ENCODE data around the gene ATP2B2. TPM values are rescaled to one million over a fixed set of nuclear protein-coding genes. Genes with fewer than 3 reads are reported as not detected.
A peak's percentile ranks its signal among the peaks of the same experiment; 100 is the strongest.

The ATP2B2 gene
- total RNA-seq, 4 donors from 2014 or later = 0.11 to 0.42 (median 0.15) TPM; not detected in 1

GRCh38 chr3:10396931-10397330, 108.5 kb downstream of the ATP2B2 start:
- intact Hi-C loops (cut with DNase I) = no loop called here
- TF ChIP-seq CTCF (IDR thresholded peaks at IDR 0.05) (no peak), POLR2A (IDR thresholded peaks at IDR 0.05) (no peak)
- H3K9me3 ChIP-seq = no peaks in the 10 kb centered on the region
- no peaks in the 10 kb centered on the region for H3K4me1 ChIP-seq
- DNase-seq = no peak
- H3K27ac ChIP-seq = no peak overlapping the region
- no peaks in the 10 kb centered on the region for H3K36me3 ChIP-seq
- H3K4me3 ChIP-seq (replicated peaks in 1 of 3) = no peak overlapping the region
- no peaks in the 10 kb centered on the region for H3K27me3 ChIP-seq
- WGBS, 2 donors = 87 to 96% methylated on average over 4 of the region's 4 CpGs

- TF ChIP-seq CTCF (IDR thresholded peaks at IDR 0.05) (no peak), POLR2A (IDR thresholded peaks at IDR 0.05) (no peak)
- Histone ChIP-seq H3K36me3 (no peaks in the 10 kb centered on the region), H3K27ac (no peak overlapping the region), H3K4me1 (no peaks in the 10 kb centered on the region), H3K9me3 (no peaks in the 10 kb centered on the region), H3K4me3 (replicated peaks in 1 of 3) (no peak overlapping the region), H3K27me3 (no peaks in the 10 kb centered on the region)
- intact Hi-C loops (cut with DNase I) = no loop called here
- 44 to 57% methylated on average over 1 to 3 of the region's 4 CpGs for WGBS, 2 donors
- no peak for DNase-seq
Measured at GRCh38 chr3:10396083-10396482, 109.3 kb downstream of the ATP2B2 start.

GRCh38 chr3:10395671-10396070, 109.7 kb downstream of the ATP2B2 start:
- intact Hi-C loops (cut with DNase I) = no loop called here
- no peak overlapping the region for H3K4me3 ChIP-seq (replicated peaks in 1 of 3)
- 65 to 72% methylated on average over 4 of the region's 4 CpGs for WGBS, 2 donors
- H3K27me3 ChIP-seq = no peaks in the 10 kb centered on the region
- H3K9me3 ChIP-seq = no peaks in the 10 kb centered on the region
- no peak overlapping the region for H3K27ac ChIP-seq
- DNase-seq = peak in 1 of 2 donors; percentile 6
- H3K36me3 ChIP-seq = no peaks in the 10 kb centered on the region
- H3K4me1 ChIP-seq = no peaks in the 10 kb centered on the region
- TF ChIP-seq CTCF (IDR thresholded peaks at IDR 0.05) = no peak
- no peak for TF ChIP-seq POLR2A (IDR thresholded peaks at IDR 0.05)

GRCh38 chr3:10395196-10395595, 110.2 kb downstream of the ATP2B2 start:
- Histone ChIP-seq H3K4me1 (no peaks in the 10 kb centered on the region), H3K9me3 (no peaks in the 10 kb centered on the region), H3K4me3 (replicated peaks in 1 of 3) (no peak overlapping the region), H3K36me3 (no peaks in the 10 kb centered on the region), H3K27me3 (no peaks in the 10 kb centered on the region), H3K27ac (no peak overlapping the region)
- 76 to 82% methylated on average over 7 of the region's 7 CpGs for WGBS, 2 donors
- no peak for DNase-seq
- TF ChIP-seq POLR2A (IDR thresholded peaks at IDR 0.05) (no peak), CTCF (IDR thresholded peaks at IDR 0.05) (no peak)
- intact Hi-C loops (cut with DNase I) = no loop called here

GRCh38 chr3:10394491-10395025, 110.8 kb downstream of the ATP2B2 start:
- Histone ChIP-seq H3K36me3 (no peaks in the 10 kb centered on the region), H3K27me3 (no peaks in the 10 kb centered on the region), H3K4me1 (no peaks in the 10 kb centered on the region), H3K9me3 (no peaks in the 10 kb centered on the region), H3K4me3 (replicated peaks in 1 of 3) (no peak overlapping the region), H3K27ac (no peak overlapping the region)
- no peak for DNase-seq
- intact Hi-C loops (cut with DNase I) = no loop called here
- 81 to 98% methylated on average over 6 to 9 of the region's 15 CpGs for WGBS, 2 donors
- TF ChIP-seq CTCF (IDR thresholded peaks at IDR 0.05) (no peak), POLR2A (IDR thresholded peaks at IDR 0.05) (no peak)

Measured in thyroid gland (tissue), 4 donors.